ENCODE results near the gene TTL. TPM values are rescaled to one million over a fixed set of nuclear protein-coding genes. Genes with fewer than 3 reads are reported as not detected.
"Not testable (repeated sequence)": the region's sequence is repeated elsewhere in the genome, so short reads cannot be mapped to it uniquely, and the experiment has no call there.

TTL gene
- total RNA-seq, 4 donors from 2014 or later, result 12.0 to 22.2 (median 19.0) TPM

DNA sequence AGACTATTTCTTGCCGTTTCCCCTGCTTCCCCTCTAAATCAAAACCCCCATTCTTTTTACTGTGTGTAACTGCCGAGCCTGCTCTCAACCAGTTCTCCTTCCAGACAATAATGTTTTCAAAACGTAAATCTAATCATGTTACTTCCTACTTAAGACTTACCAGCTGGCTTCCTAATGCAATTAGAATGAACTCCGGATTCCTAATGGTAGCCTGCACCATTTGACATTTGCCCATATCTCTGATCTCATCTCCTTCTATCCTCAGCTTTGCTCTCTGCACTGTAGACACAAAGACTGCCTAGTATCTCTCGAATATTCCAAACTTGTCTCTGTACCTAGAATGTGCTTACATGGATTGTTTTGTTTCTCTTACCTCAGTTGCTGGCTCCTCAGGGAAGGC lies 12.9 kb downstream of the TTL start:
- Histone ChIP-seq H3K9me3 (no peaks in the 10 kb centered on the region), H3K4me3 (replicated peaks in 1 of 3) (no peak overlapping the region), H3K27me3 (no peaks in the 10 kb centered on the region), H3K4me1 (no peaks in the 10 kb centered on the region), H3K27ac (no peak overlapping the region), H3K36me3 (no peaks in the 10 kb centered on the region)
- TF ChIP-seq, protein P1, sequence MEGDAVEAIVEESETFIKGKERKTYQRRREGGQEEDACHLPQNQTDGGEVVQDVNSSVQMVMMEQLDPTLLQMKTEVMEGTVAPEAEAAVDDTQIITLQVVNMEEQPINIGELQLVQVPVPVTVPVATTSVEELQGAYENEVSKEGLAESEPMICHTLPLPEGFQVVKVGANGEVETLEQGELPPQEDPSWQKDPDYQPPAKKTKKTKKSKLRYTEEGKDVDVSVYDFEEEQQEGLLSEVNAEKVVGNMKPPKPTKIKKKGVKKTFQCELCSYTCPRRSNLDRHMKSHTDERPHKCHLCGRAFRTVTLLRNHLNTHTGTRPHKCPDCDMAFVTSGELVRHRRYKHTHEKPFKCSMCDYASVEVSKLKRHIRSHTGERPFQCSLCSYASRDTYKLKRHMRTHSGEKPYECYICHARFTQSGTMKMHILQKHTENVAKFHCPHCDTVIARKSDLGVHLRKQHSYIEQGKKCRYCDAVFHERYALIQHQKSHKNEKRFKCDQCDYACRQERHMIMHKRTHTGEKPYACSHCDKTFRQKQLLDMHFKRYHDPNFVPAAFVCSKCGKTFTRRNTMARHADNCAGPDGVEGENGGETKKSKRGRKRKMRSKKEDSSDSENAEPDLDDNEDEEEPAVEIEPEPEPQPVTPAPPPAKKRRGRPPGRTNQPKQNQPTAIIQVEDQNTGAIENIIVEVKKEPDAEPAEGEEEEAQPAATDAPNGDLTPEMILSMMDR (IDR thresholded peaks at IDR 0.05), result no peak
- TF ChIP-seq POLR2A (IDR thresholded peaks at IDR 0.05), result no peak
- intact Hi-C loops (cut with DNase I), result no loop called here
- 93% methylated on average over 5 of the region's 5 CpGs for WGBS, 2 donors
- DNase-seq, result no peak

DNA sequence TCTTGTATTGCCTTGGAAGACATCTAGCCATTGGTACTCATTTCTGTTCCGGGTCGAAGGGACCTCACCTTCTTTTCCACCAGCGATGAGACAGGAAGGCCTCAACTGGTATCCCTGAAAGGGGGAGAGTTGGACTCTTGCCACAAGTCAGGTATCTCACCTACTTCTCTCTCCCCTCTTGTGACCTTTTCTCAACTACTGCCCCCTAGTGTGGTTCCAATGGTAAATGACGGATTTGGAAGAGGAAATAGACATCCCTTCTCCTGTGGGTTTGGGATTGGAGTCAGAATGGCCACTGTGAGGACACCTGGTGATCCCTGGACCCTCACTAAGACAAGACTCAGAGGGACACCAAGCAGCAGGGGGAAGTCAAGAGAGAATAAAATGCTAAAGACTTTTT lies 13.9 kb downstream of the TTL start:
- H3K4me3 ChIP-seq (replicated peaks in 1 of 3); H3K27me3 ChIP-seq; H3K36me3 ChIP-seq; H3K4me1 ChIP-seq; H3K27ac ChIP-seq; DNase-seq; H3K9me3 ChIP-seq; intact Hi-C loops (cut with DNase I): not testable (repeated sequence)
- 90 to 93% methylated on average over 4 of the region's 4 CpGs for WGBS, 2 donors

DNA sequence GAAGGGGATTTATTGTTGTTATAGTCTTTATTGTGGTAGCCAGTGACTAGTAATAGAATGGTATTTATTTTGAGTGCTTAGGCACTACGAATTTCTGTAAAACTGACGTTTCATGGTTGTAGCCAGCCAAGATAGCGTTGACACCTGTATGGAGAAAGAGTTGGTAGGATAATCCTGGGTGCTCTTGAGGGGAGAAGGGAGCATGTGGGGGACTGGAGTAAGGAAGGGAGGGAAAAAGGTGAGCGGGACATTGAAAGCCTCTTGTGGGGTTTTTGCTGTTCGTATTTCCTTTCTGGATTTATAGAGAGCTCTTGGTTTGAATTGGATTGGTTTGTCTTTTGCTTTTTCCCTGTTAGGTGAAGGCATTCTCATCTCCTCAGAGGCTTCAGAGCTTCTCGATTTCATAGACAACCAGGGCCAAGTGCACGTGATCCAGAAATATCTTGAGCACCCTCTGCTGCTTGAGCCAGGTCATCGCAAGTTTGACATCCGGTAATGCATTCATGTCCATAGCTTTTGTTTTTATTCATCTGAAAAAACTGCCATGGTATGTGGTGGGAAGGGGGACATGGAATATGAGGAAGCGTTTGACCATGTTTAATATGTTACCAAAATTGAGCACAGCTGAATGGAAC lies 19.0 kb downstream of the TTL start:
- H3K27me3 ChIP-seq; H3K9me3 ChIP-seq; H3K27ac ChIP-seq; H3K4me1 ChIP-seq; intact Hi-C loops (cut with DNase I); H3K36me3 ChIP-seq; H3K4me3 ChIP-seq (replicated peaks in 1 of 3): not testable (repeated sequence)
- 61 to 69% methylated on average over 9 of the region's 10 CpGs for WGBS, 2 donors
- TF ChIP-seq, protein P1 (IDR thresholded peaks at IDR 0.05), result peak in 4 of 6 experiments; percentile 16 to 43 (median 28)
- DNase-seq, result peak; percentile 30 to 46

DNA sequence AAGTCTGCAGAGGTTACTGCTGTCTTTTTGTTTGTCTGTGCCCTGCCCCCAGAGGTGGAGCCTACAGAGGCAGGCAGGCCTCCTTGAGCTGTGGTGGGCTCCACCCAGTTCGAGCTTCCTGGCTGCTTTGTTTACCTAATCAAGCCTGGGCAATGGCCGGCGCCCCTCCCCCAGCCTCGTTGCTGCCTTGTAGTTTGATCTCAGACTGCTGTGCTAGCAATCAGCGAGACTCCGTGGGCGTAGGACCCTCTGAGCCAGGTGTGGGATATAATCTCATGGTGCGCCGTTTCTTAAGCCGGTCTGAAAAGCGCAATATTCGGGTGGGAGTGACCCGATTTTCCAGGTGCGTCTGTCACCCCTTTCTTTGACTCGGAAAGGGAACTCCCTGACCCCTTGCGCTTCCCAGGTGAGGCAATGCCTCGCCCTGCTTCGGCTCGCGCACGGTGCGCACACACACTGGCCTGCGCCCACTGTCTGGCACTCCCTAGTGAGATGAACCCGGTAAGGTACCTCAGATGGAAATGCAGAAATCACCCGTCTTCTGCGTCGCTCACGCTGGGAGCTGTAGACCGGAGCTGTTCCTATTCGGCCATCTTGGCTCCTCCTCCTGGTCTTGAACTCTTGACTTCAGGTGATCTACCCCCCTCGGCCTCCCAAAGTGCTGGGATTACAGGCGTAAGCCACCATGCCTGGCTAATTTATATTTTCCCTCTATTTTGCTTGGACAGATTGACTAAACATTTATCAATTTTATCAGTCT lies 27.5 kb downstream of the TTL start:
- H3K27ac ChIP-seq; DNase-seq; H3K4me1 ChIP-seq; intact Hi-C loops (cut with DNase I); H3K27me3 ChIP-seq; H3K9me3 ChIP-seq; H3K4me3 ChIP-seq (replicated peaks in 1 of 3); H3K36me3 ChIP-seq: not testable (repeated sequence)
- 89 to 97% methylated on average over 9 to 22 of the region's 32 CpGs for WGBS, 2 donors

DNA sequence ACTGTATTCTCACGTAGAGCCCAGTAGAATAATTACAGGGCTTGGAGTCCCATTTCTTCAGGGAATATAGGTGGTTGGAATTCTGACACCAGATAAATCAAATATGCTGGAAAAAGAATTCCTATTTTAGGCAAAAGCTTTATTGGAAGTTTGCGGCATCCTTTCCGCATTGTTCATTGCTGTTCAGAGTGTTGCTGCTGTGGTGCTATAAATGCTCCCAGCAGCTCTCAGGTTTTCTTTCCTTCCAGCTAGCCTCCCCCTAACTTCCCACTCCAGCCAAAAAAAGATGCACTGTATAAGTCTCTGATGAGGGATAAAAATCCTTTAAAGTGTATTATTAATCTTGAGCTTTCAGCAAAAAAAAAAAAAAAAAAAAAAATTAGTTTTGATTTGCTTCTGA lies 34.8 kb downstream of the TTL start:
- H3K36me3 ChIP-seq, result peaks cover 2 to 16% of the 10 kb centered on the region in 2 donors
- whole genome bisulfite sequencing, 2 donors, result 97 to 98% methylated on average over 3 of the region's 3 CpGs
- intact Hi-C loops (cut with DNase I), result no loop called here
- H3K27me3 ChIP-seq, result no peaks in the 10 kb centered on the region
- TF ChIP-seq POLR2A (IDR thresholded peaks at IDR 0.05), result no peak
- TF ChIP-seq, protein P1 (IDR thresholded peaks at IDR 0.05), result no peak
- H3K4me3 ChIP-seq (replicated peaks in 1 of 3), result no peak overlapping the region
- no peaks in the 10 kb centered on the region for H3K9me3 ChIP-seq
- no peak for DNase-seq
- no peak overlapping the region for H3K27ac ChIP-seq
- no peaks in the 10 kb centered on the region for H3K4me1 ChIP-seq

DNA sequence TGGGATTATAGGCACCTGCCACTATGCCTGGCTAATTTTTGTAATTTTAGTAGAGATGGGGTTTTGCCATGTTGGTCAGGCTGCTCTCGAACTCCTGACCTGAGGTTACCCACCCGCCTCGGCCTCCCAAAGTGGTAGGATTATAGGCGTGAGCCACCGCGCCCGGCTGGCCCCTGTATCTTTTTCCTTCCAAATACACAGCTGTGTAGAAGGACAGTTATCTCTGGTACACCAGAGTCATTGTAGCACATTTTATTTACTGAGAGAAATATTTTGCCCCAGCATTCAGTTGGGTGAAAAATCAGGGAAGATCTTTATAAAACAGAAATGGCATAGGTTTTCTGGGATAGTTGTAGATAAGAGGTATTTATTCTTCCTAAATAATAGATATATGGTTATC lies 36.9 kb downstream of the TTL start:
- Histone ChIP-seq H3K9me3 (no peaks in the 10 kb centered on the region), H3K4me3 (replicated peaks in 1 of 3) (no peak overlapping the region), H3K27me3 (no peaks in the 10 kb centered on the region), H3K36me3 (peaks cover 2 to 16% of the 10 kb centered on the region in 2 donors), H3K4me1 (no peaks in the 10 kb centered on the region), H3K27ac (no peak overlapping the region)
- intact Hi-C loops (cut with DNase I), result no loop called here
- TF ChIP-seq POLR2A (IDR thresholded peaks at IDR 0.05), result no peak
- TF ChIP-seq, protein P1 (IDR thresholded peaks at IDR 0.05), result no peak
- WGBS, 2 donors, result 90 to 96% methylated on average over 7 of the region's 7 CpGs
- no peak for DNase-seq
